LNCAP (cell line): ENCODE measurements around the gene PHYHD1.

Source experiments
- TF ChIP-seq, protein P1 (sequence below): fragments of 450-650 bp; IDR thresholded peaks from 2 replicates; pipeline ENCODE4 v1.5.1; 2017; ENCODE audit warnings: mild to moderate bottlenecking

PHYHD1 gene

DNA sequence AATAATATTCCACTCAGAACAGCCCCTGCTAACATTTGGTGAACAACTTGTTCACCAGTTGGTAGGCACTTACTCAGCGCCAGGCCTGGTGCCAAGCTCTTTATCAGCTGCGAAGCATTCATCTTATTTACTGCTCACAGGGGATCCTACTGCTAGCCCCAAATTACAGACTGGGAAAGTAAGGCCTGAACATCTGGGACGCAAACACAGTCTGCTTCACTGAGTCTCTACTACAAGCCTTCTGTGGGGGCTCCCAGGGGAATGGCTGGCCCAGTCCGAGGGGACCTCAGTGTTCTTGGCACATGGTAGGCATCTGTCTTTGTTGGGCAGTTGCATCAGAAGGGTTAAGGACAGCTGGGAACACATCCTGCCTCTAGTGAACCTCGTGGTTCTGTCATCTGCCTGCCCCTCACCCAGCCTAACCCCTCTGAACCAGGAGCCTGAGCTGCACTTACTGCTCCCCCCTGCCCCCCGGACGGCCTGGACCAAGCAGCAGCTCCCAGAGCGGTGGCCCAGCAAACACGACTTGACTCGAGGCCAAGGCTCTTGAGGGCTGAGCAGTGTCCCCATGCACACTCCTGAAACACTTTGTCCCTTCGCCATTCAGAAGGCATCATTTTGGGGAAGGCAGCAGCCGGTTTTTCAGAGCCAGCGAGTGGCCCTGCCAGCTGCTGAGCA is at the start of gene PHYHD1:
Gene PHYHD1, plus strand, starts transcription at position 602 of the 678 bp plus-strand sequence. CDS start 1,342 bp downstream, outside the sequence.
- TF ChIP-seq, protein P1, sequence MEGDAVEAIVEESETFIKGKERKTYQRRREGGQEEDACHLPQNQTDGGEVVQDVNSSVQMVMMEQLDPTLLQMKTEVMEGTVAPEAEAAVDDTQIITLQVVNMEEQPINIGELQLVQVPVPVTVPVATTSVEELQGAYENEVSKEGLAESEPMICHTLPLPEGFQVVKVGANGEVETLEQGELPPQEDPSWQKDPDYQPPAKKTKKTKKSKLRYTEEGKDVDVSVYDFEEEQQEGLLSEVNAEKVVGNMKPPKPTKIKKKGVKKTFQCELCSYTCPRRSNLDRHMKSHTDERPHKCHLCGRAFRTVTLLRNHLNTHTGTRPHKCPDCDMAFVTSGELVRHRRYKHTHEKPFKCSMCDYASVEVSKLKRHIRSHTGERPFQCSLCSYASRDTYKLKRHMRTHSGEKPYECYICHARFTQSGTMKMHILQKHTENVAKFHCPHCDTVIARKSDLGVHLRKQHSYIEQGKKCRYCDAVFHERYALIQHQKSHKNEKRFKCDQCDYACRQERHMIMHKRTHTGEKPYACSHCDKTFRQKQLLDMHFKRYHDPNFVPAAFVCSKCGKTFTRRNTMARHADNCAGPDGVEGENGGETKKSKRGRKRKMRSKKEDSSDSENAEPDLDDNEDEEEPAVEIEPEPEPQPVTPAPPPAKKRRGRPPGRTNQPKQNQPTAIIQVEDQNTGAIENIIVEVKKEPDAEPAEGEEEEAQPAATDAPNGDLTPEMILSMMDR: no peak

DNA sequence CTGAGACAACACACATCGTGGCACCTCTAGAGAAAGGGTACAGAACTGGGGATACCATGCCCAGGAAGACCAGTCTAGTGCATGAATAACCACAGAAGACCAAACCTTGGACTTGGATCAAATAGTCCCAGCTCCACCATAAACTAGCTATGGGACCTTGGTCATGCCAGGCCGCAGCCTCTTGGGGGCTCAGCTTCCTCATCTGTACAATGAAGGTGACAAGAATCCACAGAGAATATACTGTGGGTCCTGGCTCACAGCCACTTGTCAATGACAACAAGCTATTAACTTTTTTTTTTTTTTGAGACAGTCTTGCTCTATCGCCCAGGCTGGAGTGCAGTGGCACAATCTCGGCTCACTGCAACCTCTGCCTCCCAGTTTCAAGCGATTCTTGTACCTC is 42.9 kb upstream of the PHYHD1 start:
- TF ChIP-seq, protein P1: no peak

DNA sequence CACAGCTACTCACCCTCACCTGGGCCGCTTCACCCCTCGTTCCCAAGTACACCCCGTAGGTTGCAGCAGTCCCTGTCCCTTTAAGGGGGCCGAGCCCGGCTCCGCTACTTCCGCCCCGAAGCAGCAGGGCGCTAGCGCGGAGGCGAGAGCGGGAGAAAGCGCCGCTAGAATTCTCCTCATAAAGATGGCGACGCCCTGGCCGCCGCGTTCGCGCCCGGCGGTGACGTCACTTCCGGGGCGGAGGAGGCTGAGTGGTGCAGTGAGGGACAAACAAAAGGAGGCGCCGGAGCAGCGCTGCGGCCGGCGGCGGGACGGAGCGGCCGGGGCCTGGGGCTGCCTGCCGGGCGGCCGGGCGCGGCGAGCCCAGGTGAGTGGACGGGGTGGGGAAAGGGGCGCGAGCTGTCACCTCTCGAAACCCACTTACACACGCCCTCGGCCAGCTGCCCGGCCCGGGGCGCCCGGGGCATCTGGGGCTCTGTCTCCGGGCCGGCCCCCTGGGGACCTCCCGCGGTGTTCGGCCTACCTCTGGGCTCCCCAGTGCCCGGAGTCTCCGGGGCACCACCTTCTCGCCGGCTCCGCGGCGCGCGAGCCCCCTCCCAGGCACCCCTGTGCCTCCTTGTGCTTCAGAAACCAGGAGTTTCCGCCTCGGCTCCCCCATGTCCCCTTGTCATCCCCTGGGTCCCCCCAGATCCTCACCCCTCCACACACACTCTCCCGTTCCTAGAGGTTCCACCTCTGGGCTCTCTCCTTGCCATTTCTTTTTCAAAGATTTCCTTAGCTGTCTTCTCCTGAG is 38.7 kb upstream of the PHYHD1 start, which contains the start of the genes KYAT1 and LRRC8A:
Gene KYAT1, minus strand, starts transcription at position 67 of the 793 bp plus-strand sequence. CDS start 36,545 bp downstream, outside the sequence.
Gene LRRC8A, plus strand, starts transcription at position 250 of the 793 bp plus-strand sequence. CDS start 25,032 bp downstream, outside the sequence.
- TF ChIP-seq, protein P1: no peak

DNA sequence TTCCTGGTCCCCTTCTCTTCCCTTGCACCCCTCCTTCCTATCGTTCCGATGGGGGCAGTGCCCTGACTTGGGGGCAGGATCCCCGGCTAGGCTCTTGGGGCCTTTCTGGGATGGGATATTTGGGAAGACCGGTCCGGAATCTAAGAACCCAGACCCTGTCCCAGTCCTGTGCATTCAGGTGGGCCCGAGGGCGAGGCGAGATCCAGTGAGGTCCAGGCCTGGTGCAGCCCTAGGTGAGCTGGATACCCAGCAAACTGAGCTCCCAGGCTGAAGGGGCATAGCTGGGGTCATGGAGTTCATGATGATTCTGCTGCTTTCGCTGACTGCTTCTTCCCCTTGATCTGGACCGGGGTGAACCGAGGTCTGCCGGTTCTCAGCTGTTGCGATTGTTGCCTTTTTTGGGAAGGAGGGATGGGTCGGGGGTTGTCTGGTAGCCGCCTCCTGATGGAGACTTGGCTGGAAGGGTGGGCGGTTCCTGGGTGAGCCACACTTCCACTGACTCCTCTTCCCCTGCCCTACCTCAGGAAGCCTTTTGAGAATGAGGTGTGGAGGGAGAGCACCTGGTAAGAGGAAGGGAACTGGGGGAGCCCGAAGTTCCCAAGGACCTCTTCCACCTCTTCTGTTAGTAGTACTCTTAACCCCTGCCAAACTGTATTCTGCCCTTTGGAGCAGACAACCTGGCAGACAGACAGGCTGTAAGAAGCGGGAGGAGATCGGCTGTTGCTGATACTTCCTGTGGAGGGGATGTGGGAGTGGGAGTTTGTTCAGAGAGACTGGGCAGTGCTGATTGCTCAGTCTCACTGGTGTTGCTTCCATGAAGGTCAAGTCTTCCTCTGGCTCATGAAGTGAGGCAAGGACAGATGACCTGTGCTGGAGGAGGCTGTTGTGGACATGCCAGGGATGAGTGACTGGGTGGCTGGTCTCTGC is 37.8 kb upstream of the PHYHD1 start:
- TF ChIP-seq, protein P1: no peak

DNA sequence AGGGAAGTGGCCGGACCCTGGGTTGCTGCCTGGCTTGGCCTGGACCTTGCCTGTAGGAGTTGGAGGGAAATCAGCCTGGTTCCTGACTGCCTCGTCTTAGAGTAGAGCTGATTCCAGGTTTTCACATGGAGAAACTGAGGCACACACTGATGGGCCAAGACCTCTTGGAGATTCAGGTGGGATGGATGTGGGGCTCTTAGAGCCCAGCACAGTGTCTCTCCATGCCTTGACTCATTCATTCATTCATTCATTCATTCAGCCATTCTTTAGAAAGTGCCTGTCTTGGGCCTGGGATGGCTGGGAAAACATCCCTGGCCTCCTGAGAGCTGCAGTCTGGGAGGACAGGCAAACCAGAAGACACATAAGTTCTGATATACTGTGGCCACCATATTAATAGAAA is 36.6 kb upstream of the PHYHD1 start:
- TF ChIP-seq, protein P1: no peak

DNA sequence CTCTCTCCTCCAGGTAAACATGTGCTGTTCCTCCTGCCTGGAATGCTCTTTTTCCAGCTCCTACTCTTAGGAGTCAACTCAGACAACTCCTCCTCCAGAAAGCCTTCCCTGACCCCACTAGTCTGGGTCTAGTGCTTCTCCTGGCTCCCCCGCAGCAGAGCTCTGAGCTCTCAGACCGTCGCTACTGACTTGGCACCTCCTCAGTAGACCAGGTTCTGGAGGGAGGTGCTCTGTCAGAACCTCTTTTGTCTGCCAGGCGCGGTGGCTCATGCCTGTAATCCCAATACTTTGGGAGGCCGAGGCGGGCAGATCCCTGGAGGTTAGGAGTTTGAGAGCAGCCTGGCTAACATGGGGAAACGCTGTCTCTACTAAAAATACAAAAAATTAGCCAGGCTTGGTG is 35.4 kb upstream of the PHYHD1 start:
- TF ChIP-seq, protein P1: no peak

DNA sequence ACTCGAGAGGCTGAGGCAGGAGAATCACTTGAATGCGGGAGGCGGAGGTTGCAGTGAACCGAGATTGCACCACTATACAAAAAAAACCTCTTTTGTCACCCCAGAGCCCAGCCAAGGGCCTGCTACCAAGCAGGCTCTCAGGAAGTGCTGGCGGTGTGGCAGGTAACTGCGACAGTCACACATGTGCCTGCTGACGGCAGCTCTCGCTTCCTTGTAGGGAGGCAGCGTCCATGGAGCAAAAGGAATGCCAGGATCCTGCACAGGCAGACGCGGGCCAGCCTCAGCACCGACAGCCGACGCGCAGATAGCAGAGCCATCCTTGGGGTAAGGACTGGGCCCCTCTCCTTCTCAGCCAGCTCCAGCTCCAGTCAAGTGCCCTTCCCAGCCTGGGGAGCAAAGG is 35.0 kb upstream of the PHYHD1 start:
- TF ChIP-seq, protein P1: no peak
